ENCODE data around the gene EED. TPM values are rescaled to one million over a fixed set of nuclear protein-coding genes. Genes with fewer than 3 reads are reported as not detected.

EED gene
- total RNA-seq, 1 experiment from 2014 or later: 137 TPM

GRCh38 chr11:86261328-86261727 lies 16.8 kb downstream of the EED start:
- no peak for DNase-seq
- no peaks in the 10 kb centered on the region for H3K9me3 ChIP-seq (ENCODE audit: low read length)
- H3K9ac ChIP-seq (ENCODE audit: low read length): no peak overlapping the region
- H3K36me3 ChIP-seq (ENCODE audit: insufficient read depth, low read length): peaks cover 92% of the 10 kb centered on the region
- no peaks in the 10 kb centered on the region for H3K4me1 ChIP-seq (ENCODE audit: low read length)
- H3K27ac ChIP-seq (ENCODE audit: low read length): no peak overlapping the region
- H3K4me3 ChIP-seq (ENCODE audit: low read length): no peak overlapping the region
- no peak overlapping the region for H2AFZ ChIP-seq (ENCODE audit: low read length)
- no peaks in the 10 kb centered on the region for H4K20me1 ChIP-seq (ENCODE audit: insufficient read depth, low read depth, low read length)
- no peaks in the 10 kb centered on the region for H3K9me2 ChIP-seq (replicated peaks; ENCODE audit: insufficient read depth, low read length)
- H3K79me2 ChIP-seq (ENCODE audit: low read length): peaks cover 87% of the 10 kb centered on the region
- H3K4me2 ChIP-seq (ENCODE audit: low read depth, low read length, poor library complexity, severe bottlenecking): no peak overlapping the region
- H3K27me3 ChIP-seq (ENCODE audit: low read length): no peaks in the 10 kb centered on the region

- no peaks in the 10 kb centered on the region for H3K9me2 ChIP-seq (replicated peaks; ENCODE audit: insufficient read depth, low read length)
- H2AFZ ChIP-seq (ENCODE audit: low read length): no peak overlapping the region
- H3K4me3 ChIP-seq (ENCODE audit: low read length): no peak overlapping the region
- DNase-seq: no peak
- H3K27me3 ChIP-seq (ENCODE audit: low read length): no peaks in the 10 kb centered on the region
- no peak overlapping the region for H3K4me2 ChIP-seq (ENCODE audit: low read depth, low read length, poor library complexity, severe bottlenecking)
- H3K36me3 ChIP-seq (ENCODE audit: insufficient read depth, low read length): peaks cover 92% of the 10 kb centered on the region
- H3K27ac ChIP-seq (ENCODE audit: low read length): no peak overlapping the region
- no peaks in the 10 kb centered on the region for H3K4me1 ChIP-seq (ENCODE audit: low read length)
- H3K9me3 ChIP-seq (ENCODE audit: low read length): no peaks in the 10 kb centered on the region
- no peaks in the 10 kb centered on the region for H4K20me1 ChIP-seq (ENCODE audit: insufficient read depth, low read depth, low read length)
- H3K79me2 ChIP-seq (ENCODE audit: low read length): peaks cover 87% of the 10 kb centered on the region
- H3K9ac ChIP-seq (ENCODE audit: low read length): no peak overlapping the region
Observed at GRCh38 chr11:86262387-86262786, 17.8 kb downstream of the EED start.

- peaks cover 94% of the 10 kb centered on the region for H3K36me3 ChIP-seq (ENCODE audit: insufficient read depth, low read length)
- H4K20me1 ChIP-seq (ENCODE audit: insufficient read depth, low read depth, low read length): peaks cover under 1% of the 10 kb centered on the region; the same call in 1 of the 2 replicates
Observed at GRCh38 chr11:86264649-86265048, 20.1 kb downstream of the EED start.

GRCh38 chr11:86265194-86265593 lies 20.6 kb downstream of the EED start:
- Histone ChIP-seq H3K9me3 (ENCODE audit: low read length) (no peaks in the 10 kb centered on the region), H3K9me2 (replicated peaks; ENCODE audit: insufficient read depth, low read length) (no peaks in the 10 kb centered on the region), H3K79me2 (ENCODE audit: low read length) (peaks cover 91% of the 10 kb centered on the region), H3K36me3 (ENCODE audit: insufficient read depth, low read length) (peaks cover 94% of the 10 kb centered on the region), H3K4me2 (ENCODE audit: low read depth, low read length, poor library complexity, severe bottlenecking) (no peak overlapping the region), H3K9ac (ENCODE audit: low read length) (no peak overlapping the region), H3K27ac (ENCODE audit: low read length) (no peak overlapping the region), H2AFZ (ENCODE audit: low read length) (no peak overlapping the region), H3K4me1 (ENCODE audit: low read length) (no peaks in the 10 kb centered on the region), H3K4me3 (ENCODE audit: low read length) (no peak overlapping the region), H3K27me3 (ENCODE audit: low read length) (no peaks in the 10 kb centered on the region), H4K20me1 (ENCODE audit: insufficient read depth, low read depth, low read length) (peaks cover 4% of the 10 kb centered on the region; the same call in 1 of the 2 replicates)
- no peak for DNase-seq

More at GRCh38 chr11:86264649-86265048, 20.1 kb downstream of the EED start:
- DNase-seq: no peak
- no peak overlapping the region for H3K9ac ChIP-seq (ENCODE audit: low read length)
- H3K9me3 ChIP-seq (ENCODE audit: low read length): no peaks in the 10 kb centered on the region
- no peak overlapping the region for H2AFZ ChIP-seq (ENCODE audit: low read length)
- H3K4me3 ChIP-seq (ENCODE audit: low read length): no peak overlapping the region
- no peaks in the 10 kb centered on the region for H3K4me1 ChIP-seq (ENCODE audit: low read length)
- H3K79me2 ChIP-seq (ENCODE audit: low read length): peaks cover 91% of the 10 kb centered on the region
- no peaks in the 10 kb centered on the region for H3K9me2 ChIP-seq (replicated peaks; ENCODE audit: insufficient read depth, low read length)
- no peak overlapping the region for H3K27ac ChIP-seq (ENCODE audit: low read length)
- no peak overlapping the region for H3K4me2 ChIP-seq (ENCODE audit: low read depth, low read length, poor library complexity, severe bottlenecking)
- no peaks in the 10 kb centered on the region for H3K27me3 ChIP-seq (ENCODE audit: low read length)

GRCh38 chr11:86269645-86270044 lies 25.1 kb downstream of the EED start:
- no peaks in the 10 kb centered on the region for H3K9me3 ChIP-seq (ENCODE audit: low read length)
- H4K20me1 ChIP-seq (ENCODE audit: insufficient read depth, low read depth, low read length): peaks cover 12% of the 10 kb centered on the region; the same call in 1 of the 2 replicates
- no peak overlapping the region for H3K9ac ChIP-seq (ENCODE audit: low read length)
- no peak overlapping the region for H3K27ac ChIP-seq (ENCODE audit: low read length)
- DNase-seq: no peak
- H3K4me2 ChIP-seq (ENCODE audit: low read depth, low read length, poor library complexity, severe bottlenecking): no peak overlapping the region
- H3K79me2 ChIP-seq (ENCODE audit: low read length): peaks cover 99% of the 10 kb centered on the region
- H3K27me3 ChIP-seq (ENCODE audit: low read length): no peaks in the 10 kb centered on the region
- no peaks in the 10 kb centered on the region for H3K9me2 ChIP-seq (replicated peaks; ENCODE audit: insufficient read depth, low read length)
- no peak overlapping the region for H3K4me3 ChIP-seq (ENCODE audit: low read length)
- no peaks in the 10 kb centered on the region for H3K4me1 ChIP-seq (ENCODE audit: low read length)
- H2AFZ ChIP-seq (ENCODE audit: low read length): no peak overlapping the region
- H3K36me3 ChIP-seq (ENCODE audit: insufficient read depth, low read length): peaks cover 94% of the 10 kb centered on the region

- H3K9ac ChIP-seq (ENCODE audit: low read length): no peak overlapping the region
- H3K4me3 ChIP-seq (ENCODE audit: low read length): no peak overlapping the region
- H3K27me3 ChIP-seq (ENCODE audit: low read length): no peaks in the 10 kb centered on the region
- no peaks in the 10 kb centered on the region for H3K9me3 ChIP-seq (ENCODE audit: low read length)
- no peak overlapping the region for H3K27ac ChIP-seq (ENCODE audit: low read length)
- no peaks in the 10 kb centered on the region for H3K9me2 ChIP-seq (replicated peaks; ENCODE audit: insufficient read depth, low read length)
- no peak for DNase-seq
- peaks cover 29% of the 10 kb centered on the region; the same call in 1 of the 2 replicates for H4K20me1 ChIP-seq (ENCODE audit: insufficient read depth, low read depth, low read length)
- no peaks in the 10 kb centered on the region for H3K4me1 ChIP-seq (ENCODE audit: low read length)
- H3K4me2 ChIP-seq (ENCODE audit: low read depth, low read length, poor library complexity, severe bottlenecking): no peak overlapping the region
- H3K79me2 ChIP-seq (ENCODE audit: low read length): peaks cover 87% of the 10 kb centered on the region
- H2AFZ ChIP-seq (ENCODE audit: low read length): no peak overlapping the region
- peaks cover 96% of the 10 kb centered on the region for H3K36me3 ChIP-seq (ENCODE audit: insufficient read depth, low read length)
Observed at GRCh38 chr11:86274503-86274902, 29.9 kb downstream of the EED start.

GRCh38 chr11:86274999-86275398 lies 30.4 kb downstream of the EED start:
- Histone ChIP-seq H3K9me2 (replicated peaks; ENCODE audit: insufficient read depth, low read length) (no peaks in the 10 kb centered on the region), H3K27me3 (ENCODE audit: low read length) (no peaks in the 10 kb centered on the region), H2AFZ (ENCODE audit: low read length) (no peak overlapping the region), H3K79me2 (ENCODE audit: low read length) (peaks cover 84% of the 10 kb centered on the region), H3K9ac (ENCODE audit: low read length) (no peak overlapping the region), H3K36me3 (ENCODE audit: insufficient read depth, low read length) (peaks cover 96% of the 10 kb centered on the region), H4K20me1 (ENCODE audit: insufficient read depth, low read depth, low read length) (peaks cover 25% of the 10 kb centered on the region; the same call in 1 of the 2 replicates), H3K4me3 (ENCODE audit: low read length) (no peak overlapping the region), H3K4me2 (ENCODE audit: low read depth, low read length, poor library complexity, severe bottlenecking) (no peak overlapping the region), H3K9me3 (ENCODE audit: low read length) (no peaks in the 10 kb centered on the region), H3K4me1 (ENCODE audit: low read length) (no peaks in the 10 kb centered on the region), H3K27ac (ENCODE audit: low read length) (no peak overlapping the region)
- no peak for DNase-seq

- Histone ChIP-seq H4K20me1 (ENCODE audit: insufficient read depth, low read depth, low read length) (peaks cover 22% of the 10 kb centered on the region; the same call in 1 of the 2 replicates), H3K79me2 (ENCODE audit: low read length) (peaks cover 81% of the 10 kb centered on the region), H3K27ac (ENCODE audit: low read length) (no peak overlapping the region), H2AFZ (ENCODE audit: low read length) (no peak overlapping the region), H3K9ac (ENCODE audit: low read length) (no peak overlapping the region), H3K9me2 (replicated peaks; ENCODE audit: insufficient read depth, low read length) (no peaks in the 10 kb centered on the region), H3K27me3 (ENCODE audit: low read length) (no peaks in the 10 kb centered on the region), H3K36me3 (ENCODE audit: insufficient read depth, low read length) (peaks cover 96% of the 10 kb centered on the region), H3K4me1 (ENCODE audit: low read length) (no peaks in the 10 kb centered on the region), H3K9me3 (ENCODE audit: low read length) (no peaks in the 10 kb centered on the region), H3K4me3 (ENCODE audit: low read length) (no peak overlapping the region), H3K4me2 (ENCODE audit: low read depth, low read length, poor library complexity, severe bottlenecking) (no peak overlapping the region)
- DNase-seq: no peak
Observed at GRCh38 chr11:86275493-86276370, 31.2 kb downstream of the EED start.

Data from Karpas-422 (cell line).